AG09309 (cell line): ENCODE data around the gene C1QTNF7.
A peak's percentile ranks its signal among the peaks of the same experiment; 100 is the strongest.

ENCODE experiments used
- DNase-seq: peaks from one replicate; pipeline ENCODE4 v3.0.0-alpha.2; 2010; ENCODE audit warnings: low read depth
- H3K4me3 ChIP-seq: 2 replicates; pipeline ENCODE4 v1.5.1; 2011; ENCODE audit warnings: mild to moderate bottlenecking, low read depth, low read length, moderate library complexity; ENCODE audit not compliant: control insufficient read depth
- CTCF ChIP-seq: IDR thresholded peaks from 2 replicates; pipeline ENCODE4 v1.5.1; 2011; ENCODE audit warnings: mild to moderate bottlenecking, low read depth, low read length, inconsistent platforms; ENCODE audit not compliant: insufficient read depth, control insufficient read depth; ENCODE audit errors: missing control alignments

The C1QTNF7 gene

DNA sequence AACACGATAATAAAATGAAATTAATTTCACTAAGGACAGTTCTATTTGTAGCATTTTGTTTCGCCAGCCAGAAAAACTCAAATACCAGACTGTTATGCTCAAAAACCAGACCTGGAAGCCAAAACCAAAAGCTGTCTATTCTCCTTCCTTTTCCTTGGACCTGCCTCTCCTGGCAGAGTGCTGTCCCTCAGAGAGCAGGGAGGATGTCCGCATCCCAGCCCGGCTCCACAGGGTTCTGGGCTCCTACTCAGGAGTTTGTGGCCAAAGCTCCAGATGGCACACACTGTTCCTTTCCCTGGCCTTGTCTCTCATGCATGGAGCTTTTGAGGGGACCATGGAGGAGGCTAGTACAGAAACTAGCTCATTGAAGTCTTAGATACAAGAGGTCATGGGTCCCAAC is 41.9 kb upstream of the C1QTNF7 start:
- TF ChIP-seq CTCF, result no peak
- no peak overlapping the region for H3K4me3 ChIP-seq
- no peak for DNase-seq

DNA sequence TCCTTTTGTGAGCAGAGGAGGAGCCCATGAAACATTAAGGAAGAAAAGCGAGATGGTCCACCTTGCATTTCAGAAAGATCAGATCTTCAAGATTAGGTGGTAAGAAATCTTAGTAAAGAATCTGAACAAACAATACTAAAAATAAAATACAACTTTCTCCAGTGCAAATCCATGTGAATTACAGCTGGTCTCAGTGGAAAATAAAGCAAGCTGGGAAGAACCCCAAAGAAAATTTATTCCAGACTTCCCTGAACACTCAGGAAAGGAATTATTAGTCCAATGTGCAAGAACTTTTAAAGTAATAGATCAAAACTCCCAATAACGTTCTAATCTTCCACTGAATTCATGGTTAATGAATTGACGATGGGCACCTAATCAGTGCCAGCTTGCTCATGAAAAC is 37.3 kb upstream of the C1QTNF7 start:
- no peak for TF ChIP-seq CTCF
- DNase-seq, result no peak
- no peak overlapping the region for H3K4me3 ChIP-seq

- no peak for DNase-seq
- TF ChIP-seq CTCF, result no peak
- no peak overlapping the region for H3K4me3 ChIP-seq
Measured at GRCh38 chr4:15392053-15392805, 35.6 kb upstream of the C1QTNF7 start.

DNA sequence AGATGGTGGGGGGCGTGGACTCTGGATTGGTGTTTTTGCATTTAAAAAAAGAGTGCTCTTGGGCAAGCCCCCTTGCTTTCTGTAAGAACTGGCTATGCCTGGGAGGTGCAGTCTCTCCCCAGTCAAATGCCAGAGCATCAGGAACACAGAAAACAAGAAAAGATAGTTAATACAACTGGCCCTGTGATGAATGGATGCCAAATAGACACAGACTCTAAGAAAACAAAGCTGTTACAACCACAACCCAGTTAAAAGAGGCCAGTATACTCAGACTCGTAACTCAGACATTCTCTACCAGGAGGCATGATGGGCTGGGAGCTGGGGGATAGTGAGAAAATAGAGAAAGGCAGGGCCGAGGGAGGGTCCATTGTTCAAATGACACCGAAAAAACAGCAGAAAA is 32.5 kb upstream of the C1QTNF7 start:
- DNase-seq, result no peak
- TF ChIP-seq CTCF, result no peak
- no peak overlapping the region for H3K4me3 ChIP-seq

GRCh38 chr4:15396157-15396800 is 31.6 kb upstream of the C1QTNF7 start:
- H3K4me3 ChIP-seq, result no peak overlapping the region
- peak; percentile 74 for TF ChIP-seq CTCF
- DNase-seq, result no peak

DNA sequence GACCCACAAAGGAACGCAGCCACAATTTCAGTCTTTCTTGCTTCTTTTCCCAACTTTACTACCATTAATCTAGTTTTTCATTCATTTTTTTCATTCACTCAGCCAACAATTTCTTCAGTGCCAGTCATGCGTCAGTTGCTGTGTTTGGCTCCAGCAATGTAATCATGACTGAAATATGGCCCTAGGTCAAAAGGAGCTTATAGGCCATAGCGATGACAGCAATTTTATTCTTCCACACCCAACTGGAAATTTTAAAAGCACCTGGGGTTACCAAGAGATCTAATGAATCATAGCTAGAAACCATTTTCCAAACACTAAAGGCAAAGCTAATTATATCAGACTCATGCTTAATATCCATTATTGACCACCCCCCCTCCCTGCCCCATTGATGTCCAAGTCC is 29.8 kb upstream of the C1QTNF7 start:
- H3K4me3 ChIP-seq, result no peak overlapping the region
- no peak for DNase-seq
- no peak for TF ChIP-seq CTCF

- no peak overlapping the region for H3K4me3 ChIP-seq
- TF ChIP-seq CTCF, result no peak
- no peak for DNase-seq
Measured at GRCh38 chr4:15398732-15399131, 29.1 kb upstream of the C1QTNF7 start.
